ENCODE measurements around the gene PLA2G2F. TPM values are rescaled to one million over a fixed set of nuclear protein-coding genes. Genes with fewer than 3 reads are reported as not detected.

PLA2G2F gene
- total and polyA plus RNA-seq, 9 of the 15 experiments (the other 6 are each of a cell fraction or from before 2014, with no cell fraction given): not detected

GRCh38 chr1:20184481-20184900, 45.4 kb downstream of the PLA2G2F start (continued):
- TF ChIP-seq AFF1 (IDR thresholded peaks at IDR 0.05; ENCODE audit: low read depth in 1 of 2, partially characterized antibody in 2 of 2) (peak in 1 of 2 experiments; percentile 78), EHMT2 (IDR thresholded peaks at IDR 0.05) (peak; percentile 67), ETV1 (tag; conservative IDR thresholded peaks at IDR 0.05; ENCODE audit: low read depth) (peak; percentile 44; the same call in 1 of the 2 replicates), ZNF431 (CRISPR knock-in tag; IDR thresholded peaks at IDR 0.05) (no peak), MEF2D (tag; conservative IDR thresholded peaks at IDR 0.05; ENCODE audit: low read depth) (no peak), TCFL5 (CRISPR knock-in tag; conservative IDR thresholded peaks at IDR 0.05) (no peak), MNT (conservative IDR thresholded peaks at IDR 0.05) (peak in 1 of 2 experiments; percentile 20; a peak in 1 of 4 replicates), DMBX1 (CRISPR knock-in tag; IDR thresholded peaks at IDR 0.05; ENCODE audit: borderline replicate concordance) (peak; percentile 24; the same call in 1 of the 2 replicates), SMC3 (conservative IDR thresholded peaks at IDR 0.05; ENCODE audit: insufficient read depth, low read depth, low read length) (0 out of 2 replicates have a peak, but pooled peaks have one; percentile 19), ARID4B (CRISPR knock-in tag; IDR thresholded peaks at IDR 0.05) (peak; percentile 8; the same call in 1 of the 2 replicates), MAZ (CRISPR knock-in tag; conservative IDR thresholded peaks at IDR 0.05 in 1 of 2, IDR thresholded peaks at IDR 0.05 in 1 of 2) (peak; percentile 68 to 85; a peak in 3 of 4 replicates), NR2C1 (IDR thresholded peaks at IDR 0.05) (no peak), NR2C1 (tag; IDR thresholded peaks at IDR 0.05) (peak; percentile 34; the same call in 1 of the 2 replicates), POLR2AphosphoS2 (IDR thresholded peaks at IDR 0.05; ENCODE audit: low read length) (no peak), ZNF197 (CRISPR knock-in tag; IDR thresholded peaks at IDR 0.05; ENCODE audit: low read depth) (0 out of 2 replicates have a peak, but pooled peaks have one; percentile 3), KLF16 (IDR thresholded peaks at IDR 0.05) (peak; percentile 55; the same call in 1 of the 2 replicates), ZNF41 (CRISPR knock-in tag; conservative IDR thresholded peaks at IDR 0.05) (no peak), ZFX (CRISPR knock-in tag; IDR thresholded peaks at IDR 0.05) (peak; percentile 47; the same call in 1 of the 2 replicates)

All from K562 (cell line).